MCF 10A (cell line): Measurements from ENCODE around the gene ETF1. TPM values are rescaled to one million over a fixed set of nuclear protein-coding genes. Genes with fewer than 3 reads are reported as not detected.

Source experiments
- BruUV-seq: library from RNA; stranded (reverse); fragments of 400-500 nt; replicated peaks from 2 replicates; lab custom pipeline; 2021; lab: Mats Ljungman, UMichigan
- CTCF ChIA-PET: fragments of 300-600 bp; sonication (Branson Sonifier 250); formaldehyde crosslinking; extraction: SDS; loops from one replicate; lab custom pipeline; 2021; ENCODE audit warnings: antibody characterized with exemption, inconsistent platforms; lab: Yijun Ruan, JAX
- POLR2A ChIA-PET: fragments of 300-600, 350-650 bp; sonication (Branson Sonifier 250); formaldehyde crosslinking; extraction: SDS; loops from one replicate; lab custom pipeline; 2020; ENCODE audit warnings: antibody characterized with exemption, inconsistent platforms; lab: Yijun Ruan, JAX
- DNase-seq: peaks from one replicate; pipeline ENCODE4 v3.0.0-alpha.2; 2018; ENCODE audit not compliant: unreplicated experiment
- H3K27ac Mint-ChIP-seq: one replicate; pipeline ENCODE4 v1.8.0; 2022; ENCODE audit warnings: mild to moderate bottlenecking, low read depth, mixed read lengths; ENCODE audit not compliant: unreplicated experiment
- H3K27me3 Mint-ChIP-seq: one replicate; pipeline ENCODE4 v1.8.0; 2022; ENCODE audit warnings: mixed read lengths; ENCODE audit not compliant: insufficient read depth, unreplicated experiment
- H3K36me3 Mint-ChIP-seq: one replicate; pipeline ENCODE4 v1.8.0; 2022; ENCODE audit warnings: mild to moderate bottlenecking, moderate library complexity, mixed read lengths; ENCODE audit not compliant: insufficient read depth, unreplicated experiment
- H3K4me1 Mint-ChIP-seq: one replicate; pipeline ENCODE4 v1.8.0; 2022; ENCODE audit warnings: mixed read lengths; ENCODE audit not compliant: insufficient read depth, unreplicated experiment
- H3K4me3 Mint-ChIP-seq: one replicate; pipeline ENCODE4 v1.8.0; 2022; ENCODE audit warnings: mild to moderate bottlenecking, moderate library complexity, mixed read lengths; ENCODE audit not compliant: unreplicated experiment
- H3K9me3 Mint-ChIP-seq: one replicate; pipeline ENCODE4 v1.8.0; 2022; ENCODE audit warnings: mixed read lengths; ENCODE audit not compliant: unreplicated experiment
- CTCF ChIP-seq: fragments of 200-600 bp; IDR thresholded peaks from one replicate; pipeline ENCODE4 v1.8.0; 2022; ENCODE audit warnings: antibody characterized with exemption, mild to moderate bottlenecking; ENCODE audit not compliant: unreplicated experiment
- intact Hi-C: fragments of 100-400 bp; cut with micrococcal nuclease; formaldehyde crosslinking; loops from 2 replicates; pipeline ENCODE4 v1.14.1; 2022
- total RNA-seq: library from RNA; stranded (reverse); gene quantifications from 2 replicates; pipeline ENCODE4 v1.2.3, GENCODE V29; 2022

The ETF1 gene
- total RNA-seq, 1 experiment from 2014 or later = 349 TPM

DNA sequence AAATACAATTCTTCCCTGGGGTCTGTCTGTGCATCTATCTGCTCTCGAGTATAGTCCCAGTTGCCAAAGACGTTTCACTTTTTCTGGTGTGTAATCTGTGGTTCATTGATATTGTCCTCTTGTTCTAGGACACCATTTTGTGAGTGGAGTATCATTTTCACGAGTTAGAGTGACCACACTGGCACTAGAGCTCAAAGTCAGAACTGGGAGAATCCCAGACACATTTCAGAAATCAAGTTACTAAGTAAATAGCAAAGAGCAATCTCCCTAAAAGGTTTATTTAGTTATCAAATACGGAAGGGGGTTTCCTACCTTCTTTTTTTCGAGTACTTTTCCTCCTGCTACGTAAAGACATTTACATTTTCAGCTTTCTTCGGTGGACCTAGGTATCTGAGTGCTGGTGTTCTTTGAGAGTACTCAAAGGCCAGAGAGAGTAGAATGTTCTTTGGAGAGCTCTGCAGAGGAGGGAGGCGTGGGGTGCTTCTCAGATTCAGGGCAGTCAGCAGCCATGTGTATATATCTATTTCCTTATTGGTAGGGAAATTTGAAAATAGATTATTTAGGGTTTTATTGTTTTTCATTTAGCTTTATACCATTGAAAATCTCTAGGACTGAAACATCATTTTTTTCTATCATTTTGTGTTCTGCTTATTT is 41.1 kb upstream of the ETF1 start:
- Mint-ChIP-seq H3K4me3 (no peak overlapping the region), H3K27me3 (peaks cover 10% of the 10 kb centered on the region), H3K36me3 (no peaks in the 10 kb centered on the region), H3K4me1 (peaks cover 8% of the 10 kb centered on the region), H3K27ac (no peak overlapping the region), H3K9me3 (no peaks in the 10 kb centered on the region)
- no peak for TF ChIP-seq CTCF
- DNase-seq = no peak
- CTCF ChIA-PET = interaction anchor here (0.7 to 1.8 kb wide), 6 partner anchors 8 to 385 kb away, joined by 4 to 7 read pairs (median 4); partner anchors contain the start of gene HSPA9
- POLR2A ChIA-PET = interaction anchor here (0.5 to 5.5 kb wide), 9 partner anchors 9 to 687 kb away, joined by 3 to 45 read pairs (median 3); partner anchors contain the start of gene HSPA9
- intact Hi-C loops = no loop called here
- BruUV-seq = no TSS peak

DNA sequence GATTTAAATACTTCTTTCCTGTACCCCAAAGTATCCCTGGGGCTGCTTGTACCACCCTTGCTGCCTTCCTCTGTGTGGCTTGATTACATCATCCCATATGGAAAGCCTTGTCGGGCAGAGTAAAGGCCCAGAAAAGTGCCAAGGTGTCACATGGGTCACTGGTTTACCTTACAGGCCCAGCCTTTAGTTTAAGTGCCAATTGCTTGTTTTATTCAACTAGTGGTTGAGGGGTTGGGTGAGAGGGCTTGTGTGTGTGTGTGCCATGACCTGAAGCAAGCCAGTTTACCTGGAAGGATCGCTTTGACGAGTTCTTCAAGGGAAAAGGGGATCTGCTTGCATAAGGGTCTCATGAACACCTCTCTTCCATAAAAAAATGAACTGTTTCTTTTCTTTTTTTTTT is 39.9 kb upstream of the ETF1 start:
- POLR2A ChIA-PET = no interaction called here
- CTCF ChIA-PET = interaction anchor here (0.7 to 1.8 kb wide), 2 partner anchors 11 to 14 kb away, joined by 5 to 6 read pairs; no protein-coding TSS in a partner anchor
- H3K27me3 Mint-ChIP-seq = peaks cover 8% of the 10 kb centered on the region
- BruUV-seq = no TSS peak
- intact Hi-C loops = no loop called here
- peaks cover 6% of the 10 kb centered on the region for H3K4me1 Mint-ChIP-seq
- DNase-seq = no peak
- no peak overlapping the region for H3K4me3 Mint-ChIP-seq
- TF ChIP-seq CTCF = no peak
- H3K9me3 Mint-ChIP-seq = no peaks in the 10 kb centered on the region
- no peaks in the 10 kb centered on the region for H3K36me3 Mint-ChIP-seq
- no peak overlapping the region for H3K27ac Mint-ChIP-seq

DNA sequence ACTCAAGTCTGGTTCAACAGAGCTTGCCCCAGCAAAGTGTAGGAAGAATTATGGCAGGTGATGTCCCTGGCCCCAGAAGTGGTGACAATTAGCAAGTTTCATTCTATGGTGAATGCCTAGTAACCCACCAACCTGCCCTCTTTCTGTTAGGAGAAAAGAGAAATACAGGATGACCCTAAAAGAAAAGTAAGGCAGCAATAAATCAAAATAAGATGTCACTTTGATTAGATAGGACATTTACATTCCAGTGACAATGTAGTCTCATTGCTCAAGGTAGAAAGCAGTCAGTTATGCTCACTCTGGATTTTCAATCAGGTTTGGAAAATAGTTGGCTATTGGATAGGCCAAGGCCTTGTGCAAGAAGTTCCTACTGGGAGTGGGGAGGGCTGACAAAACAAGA is 37.7 kb upstream of the ETF1 start:
- no peak for TF ChIP-seq CTCF
- CTCF ChIA-PET = interaction anchor here (0.6 to 2.7 kb wide), 6 partner anchors 21 to 680 kb away, joined by 3 to 27 read pairs (median 7); no protein-coding TSS in a partner anchor

DNA sequence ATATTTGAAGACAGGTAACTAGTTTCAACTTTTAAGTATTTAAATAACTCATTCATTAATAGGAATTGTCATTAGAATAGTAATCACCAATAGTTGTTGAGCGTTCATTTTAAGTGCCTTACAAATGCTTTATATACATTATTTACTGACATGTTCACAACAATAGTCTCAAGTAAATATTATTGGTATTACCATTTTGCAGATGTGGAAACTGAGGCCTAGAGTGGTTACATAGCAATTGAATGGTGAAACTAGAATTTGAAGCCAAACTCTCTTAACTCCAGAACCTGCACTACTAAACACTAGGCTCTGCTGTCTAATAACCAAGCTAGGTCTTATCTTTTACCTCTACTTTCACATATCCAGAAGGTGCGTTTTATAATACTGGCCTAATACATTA is 37.0 kb upstream of the ETF1 start:
- intact Hi-C loops = no loop called here
- peaks cover 4% of the 10 kb centered on the region for H3K36me3 Mint-ChIP-seq
- H3K27me3 Mint-ChIP-seq = no peaks in the 10 kb centered on the region
- ChIA-PET CTCF (interaction anchor here (0.6 to 2.7 kb wide), 45 partner anchors 8 to 707 kb away, joined by 3 to 27 read pairs (median 4); no protein-coding TSS in a partner anchor), POLR2A (interaction anchor here (0.6 to 1.5 kb wide), 12 partner anchors 8 to 694 kb away, joined by 3 to 8 read pairs (median 4); partner anchors contain the start of gene CTNNA1)
- no peak overlapping the region for H3K27ac Mint-ChIP-seq
- DNase-seq = no peak
- no TSS peak for BruUV-seq
- no peaks in the 10 kb centered on the region for H3K9me3 Mint-ChIP-seq
- H3K4me1 Mint-ChIP-seq = peaks cover 16% of the 10 kb centered on the region
- H3K4me3 Mint-ChIP-seq = no peak overlapping the region
- TF ChIP-seq CTCF = no peak

More for the DNA sequence above, 37.7 kb upstream of the ETF1 start:
- DNase-seq = no peak
- Mint-ChIP-seq H3K27me3 (no peaks in the 10 kb centered on the region), H3K4me3 (no peak overlapping the region), H3K9me3 (no peaks in the 10 kb centered on the region), H3K4me1 (peaks cover 13% of the 10 kb centered on the region), H3K36me3 (no peaks in the 10 kb centered on the region), H3K27ac (no peak overlapping the region)
- POLR2A ChIA-PET = interaction anchor here (0.6 to 1.2 kb wide), 3 partner anchors 8 to 711 kb away, joined by 3 to 4 read pairs (median 3); no protein-coding TSS in a partner anchor
- no TSS peak for BruUV-seq
- intact Hi-C loops = no loop called here
